PC-9 (cell line): ENCODE results near the gene RAMP2. TPM values are rescaled to one million over a fixed set of nuclear protein-coding genes. Genes with fewer than 3 reads are reported as not detected.

Experiments
- BruUV-seq: library from RNA; stranded (reverse); fragments of 400-500 nt; replicated peaks from 2 replicates; lab custom pipeline; 2021; lab: Mats Ljungman, UMichigan
- CTCF ChIA-PET: fragments of 300-600 bp; sonication (Branson Sonifier 250); formaldehyde crosslinking; loops from one replicate; lab custom pipeline; 2022; ENCODE audit warnings: antibody characterized with exemption; lab: Charles Lee
- POLR2A ChIA-PET: fragments of 300-600 bp; sonication (Branson Sonifier 250); formaldehyde crosslinking; loops from one replicate; lab custom pipeline; 2022; ENCODE audit warnings: antibody characterized with exemption; ENCODE audit not compliant: unreplicated experiment; lab: Charles Lee
- DNase-seq, 2 experiments: peaks; one replicate each; pipeline versions ENCODE4 v3.0.0 to v3.0.0-alpha.2; 2015 to 2022; ENCODE audit warnings: mixed read lengths in 1 of 2
- H2AFZ ChIP-seq: fragments of 200-600 bp; sonication (generic); 2 replicates; pipeline ENCODE4 v1.8.1; 2017; ENCODE audit warnings: antibody characterized with exemption
- H3F3A ChIP-seq: fragments of 200-600 bp; sonication (generic); 2 replicates; pipeline ENCODE4 v1.8.1; 2017; ENCODE audit warnings: antibody characterized with exemption, mild to moderate bottlenecking, low read depth; ENCODE audit not compliant: insufficient read depth
- H3K27ac ChIP-seq: fragments of 200-600 bp; sonication (generic); 2 replicates; pipeline ENCODE4 v1.6.1; 2016; ENCODE audit warnings: mixed run types
- H3K27me3 ChIP-seq: fragments of 200-600 bp; sonication (generic); 2 replicates; pipeline ENCODE4 v1.6.1; 2016; ENCODE audit warnings: low read depth, mixed run types; ENCODE audit not compliant: insufficient read depth
- H3K36me3 ChIP-seq: fragments of 200-600 bp; sonication (generic); 2 replicates; pipeline ENCODE4 v1.6.1; 2016; ENCODE audit warnings: low read depth, mixed run types
- H3K4me1 ChIP-seq: fragments of 200-600 bp; sonication (generic); replicated peaks from 2 replicates; pipeline ENCODE4 v1.6.1; 2016; ENCODE audit warnings: mixed run types; ENCODE audit not compliant: insufficient read depth
- H3K4me2 ChIP-seq: fragments of 200-600 bp; sonication (generic); 2 replicates; pipeline ENCODE4 v1.6.1; 2017; ENCODE audit warnings: mixed run types
- H3K4me3 ChIP-seq: fragments of 200-600 bp; sonication (generic); 2 replicates; pipeline ENCODE4 v1.6.1; 2016; ENCODE audit warnings: mixed run types
- H3K79me2 ChIP-seq: fragments of 200-600 bp; sonication (generic); 2 replicates; pipeline ENCODE4 v1.6.1; 2017; ENCODE audit warnings: low read depth, mixed run types
- H3K9me2 ChIP-seq: fragments of 200-600 bp; sonication (generic); 2 replicates; pipeline ENCODE4 v1.8.1; 2017; ENCODE audit warnings: mild to moderate bottlenecking; ENCODE audit not compliant: insufficient read depth
- H3K9me3 ChIP-seq: fragments of 200-600 bp; sonication (generic); 2 replicates; pipeline ENCODE4 v1.8.1; 2016; ENCODE audit warnings: low read depth; ENCODE audit not compliant: insufficient read depth
- H4K20me1 ChIP-seq: fragments of 200-600 bp; sonication (generic); 2 replicates; pipeline ENCODE4 v1.8.1; 2017; ENCODE audit not compliant: insufficient read depth
- EZH2 ChIP-seq: fragments of 200-600 bp; sonication (generic); IDR thresholded peaks from 2 replicates; pipeline ENCODE4 v1.8.0; 2017; ENCODE audit warnings: antibody characterized with exemption, low read depth
- intact Hi-C: fragments of 100-400 bp; cut with micrococcal nuclease; formaldehyde crosslinking; loops from one replicate; pipeline ENCODE4 v1.10.0; 2022; ENCODE audit not compliant: unreplicated experiment
- total RNA-seq: library from RNA; stranded (reverse); gene quantifications from 2 replicates; pipeline ENCODE4 v1.2.3, GENCODE V29; 2021
- TF ChIP-seq, protein P1 (sequence below): fragments of 200-600 bp; sonication (generic); conservative IDR thresholded peaks from 2 replicates; pipeline ENCODE4 v1.6.1; 2017; ENCODE audit warnings: mixed run types, antibody characterized with exemption, mild to moderate bottlenecking, moderate library complexity

Gene RAMP2
- total RNA-seq, 1 experiment from 2014 or later: not detected

- peaks cover 4% of the 10 kb centered on the region; the same call in 1 of the 2 replicates for H3K36me3 ChIP-seq
- H3K27ac ChIP-seq: no peak overlapping the region
- H3F3A ChIP-seq: peaks cover 11% of the 10 kb centered on the region
- H4K20me1 ChIP-seq: no peaks in the 10 kb centered on the region
- H3K27me3 ChIP-seq: no peaks in the 10 kb centered on the region
- H3K9me2 ChIP-seq: no peaks in the 10 kb centered on the region
- H3K79me2 ChIP-seq: no peaks in the 10 kb centered on the region
- ChIA-PET CTCF (no interaction called here), POLR2A (no interaction called here)
- intact Hi-C loops: no loop called here
- DNase-seq: no peak
- no peak overlapping the region for H3K4me3 ChIP-seq
- H2AFZ ChIP-seq: no peak overlapping the region
- TF ChIP-seq EZH2: no peak
- TF ChIP-seq, protein P1, sequence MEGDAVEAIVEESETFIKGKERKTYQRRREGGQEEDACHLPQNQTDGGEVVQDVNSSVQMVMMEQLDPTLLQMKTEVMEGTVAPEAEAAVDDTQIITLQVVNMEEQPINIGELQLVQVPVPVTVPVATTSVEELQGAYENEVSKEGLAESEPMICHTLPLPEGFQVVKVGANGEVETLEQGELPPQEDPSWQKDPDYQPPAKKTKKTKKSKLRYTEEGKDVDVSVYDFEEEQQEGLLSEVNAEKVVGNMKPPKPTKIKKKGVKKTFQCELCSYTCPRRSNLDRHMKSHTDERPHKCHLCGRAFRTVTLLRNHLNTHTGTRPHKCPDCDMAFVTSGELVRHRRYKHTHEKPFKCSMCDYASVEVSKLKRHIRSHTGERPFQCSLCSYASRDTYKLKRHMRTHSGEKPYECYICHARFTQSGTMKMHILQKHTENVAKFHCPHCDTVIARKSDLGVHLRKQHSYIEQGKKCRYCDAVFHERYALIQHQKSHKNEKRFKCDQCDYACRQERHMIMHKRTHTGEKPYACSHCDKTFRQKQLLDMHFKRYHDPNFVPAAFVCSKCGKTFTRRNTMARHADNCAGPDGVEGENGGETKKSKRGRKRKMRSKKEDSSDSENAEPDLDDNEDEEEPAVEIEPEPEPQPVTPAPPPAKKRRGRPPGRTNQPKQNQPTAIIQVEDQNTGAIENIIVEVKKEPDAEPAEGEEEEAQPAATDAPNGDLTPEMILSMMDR: no peak
- BruUV-seq: no TSS peak
- H3K4me1 ChIP-seq: peaks cover 30% of the 10 kb centered on the region
- no peaks in the 10 kb centered on the region for H3K9me3 ChIP-seq
- no peak overlapping the region for H3K4me2 ChIP-seq
Measured at GRCh38 chr17:42784409-42784808, 23.4 kb downstream of the RAMP2 start.

DNA sequence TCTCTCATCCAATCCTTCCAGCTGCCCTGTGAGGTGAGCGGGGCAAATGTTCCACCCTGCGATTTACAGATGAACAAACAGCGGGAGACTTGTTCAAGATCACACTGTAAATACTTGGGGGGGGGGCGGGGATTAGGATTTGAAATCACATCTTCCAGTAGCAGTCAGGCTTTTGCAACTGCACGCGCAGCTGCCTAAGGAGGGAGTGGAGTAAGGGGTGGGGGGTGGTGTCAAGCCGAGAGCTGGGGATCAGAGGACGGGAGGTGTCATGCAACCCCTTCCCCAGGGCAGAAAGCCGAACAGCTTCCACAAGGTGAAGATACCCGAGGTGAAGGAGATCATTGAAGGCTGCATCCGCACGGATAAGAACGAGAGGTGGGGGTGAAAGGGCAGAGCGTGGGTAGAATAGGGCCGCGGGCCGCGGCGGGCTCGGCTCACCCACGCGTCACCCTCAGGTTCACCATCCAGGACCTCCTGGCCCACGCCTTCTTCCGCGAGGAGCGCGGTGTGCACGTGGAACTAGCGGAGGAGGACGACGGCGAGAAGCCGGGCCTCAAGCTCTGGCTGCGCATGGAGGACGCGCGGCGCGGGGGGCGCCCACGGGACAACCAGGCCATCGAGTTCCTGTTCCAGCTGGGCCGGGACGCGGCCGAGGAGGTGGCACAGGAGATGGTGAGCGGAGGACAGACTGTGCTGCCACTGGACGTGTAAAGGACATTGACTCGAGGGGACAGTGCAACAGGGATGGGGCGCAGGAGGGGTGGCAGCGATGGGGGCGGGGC lies 24.0 kb downstream of the RAMP2 start:
- peaks cover 30% of the 10 kb centered on the region for H3K4me1 ChIP-seq
- H3K4me2 ChIP-seq: no peak overlapping the region
- no peaks in the 10 kb centered on the region for H3K9me2 ChIP-seq
- H3K27me3 ChIP-seq: no peaks in the 10 kb centered on the region
- no peaks in the 10 kb centered on the region for H3K9me3 ChIP-seq
- H3K4me3 ChIP-seq: no peak overlapping the region
- BruUV-seq: no TSS peak
- no peaks in the 10 kb centered on the region for H3K79me2 ChIP-seq
- ChIA-PET POLR2A (interaction anchor here (1.0 kb wide), 1 partner anchor 93 kb away, joined by 4 read pairs; no protein-coding TSS in a partner anchor), CTCF (no interaction called here)
- H3K27ac ChIP-seq: no peak overlapping the region
- H4K20me1 ChIP-seq: no peaks in the 10 kb centered on the region
- intact Hi-C loops: no loop called here
- peaks cover 11% of the 10 kb centered on the region for H3F3A ChIP-seq
- TF ChIP-seq EZH2: no peak
- TF ChIP-seq, protein P1: no peak
- no peak for DNase-seq
- no peaks in the 10 kb centered on the region for H3K36me3 ChIP-seq
- no peak overlapping the region for H2AFZ ChIP-seq

- no peak overlapping the region for H3K27ac ChIP-seq
- H3K27me3 ChIP-seq: no peaks in the 10 kb centered on the region
- no peak for DNase-seq
- no peak for TF ChIP-seq EZH2
- TF ChIP-seq, protein P1: no peak
- no peak overlapping the region for H2AFZ ChIP-seq
- H3K4me2 ChIP-seq: no peak overlapping the region
- H3K9me2 ChIP-seq: no peaks in the 10 kb centered on the region
- H3K79me2 ChIP-seq: no peaks in the 10 kb centered on the region
- H3K4me1 ChIP-seq: peaks cover 21% of the 10 kb centered on the region
- intact Hi-C loops: no loop called here
- peaks cover 22% of the 10 kb centered on the region for H3F3A ChIP-seq
- CTCF ChIA-PET: no interaction called here
- POLR2A ChIA-PET: interaction anchor here (0.6 kb wide), 1 partner anchor 14 kb away, joined by 4 read pairs; the partner anchor contains the start of gene VPS25
- H3K4me3 ChIP-seq: no peak overlapping the region
- H3K36me3 ChIP-seq: no peaks in the 10 kb centered on the region
- no TSS peak for BruUV-seq
- H3K9me3 ChIP-seq: no peaks in the 10 kb centered on the region
- H4K20me1 ChIP-seq: no peaks in the 10 kb centered on the region
Measured at GRCh38 chr17:42787266-42787665, 26.2 kb downstream of the RAMP2 start.
